HepG2 (cell line): ENCODE data around the gene RAET1E. TPM values are rescaled to one million over a fixed set of nuclear protein-coding genes. Genes with fewer than 3 reads are reported as not detected.

Source experiments
- ATF7-NPFF ChIP-seq: sonication (generic); formaldehyde crosslinking; IDR thresholded peaks from 2 replicates; pipeline ENCODE4 v1.8.1; 2023; ENCODE audit warnings: mild to moderate bottlenecking, low read depth, missing genetic modification reagents, moderate library complexity
- HDAC1 ChIP-seq: sonication (generic); formaldehyde crosslinking; IDR thresholded peaks from 2 replicates; pipeline ENCODE4 v1.5.1; 2020; ENCODE audit warnings: mild to moderate bottlenecking, missing genetic modification reagents
- PHF8 ChIP-seq: sonication (generic); formaldehyde crosslinking; IDR thresholded peaks from 2 replicates; pipeline ENCODE4 v1.5.0; 2020; ENCODE audit warnings: missing genetic modification reagents
- REXO4 ChIP-seq: sonication (generic); formaldehyde crosslinking; IDR thresholded peaks from 2 replicates; pipeline ENCODE4 v1.8.0; 2022; ENCODE audit warnings: missing genetic modification reagents, mild to moderate bottlenecking, borderline replicate concordance
- RFX5 ChIP-seq: IDR thresholded peaks from 2 replicates; pipeline ENCODE4 v1.6.1; 2011; ENCODE audit warnings: low read depth, low read length, improper control_type of control experiment
- ZFP90 ChIP-seq: sonication (generic); formaldehyde crosslinking; IDR thresholded peaks from 2 replicates; pipeline ENCODE4 v1.8.0; 2022; ENCODE audit warnings: missing genetic modification reagents, mild to moderate bottlenecking, inconsistent platforms, borderline replicate concordance
- ZMYM2 ChIP-seq: sonication (generic); formaldehyde crosslinking; IDR thresholded peaks from 2 replicates; pipeline ENCODE4 v1.8.0; 2022; ENCODE audit warnings: mild to moderate bottlenecking, missing genetic modification reagents
- ZNF468 ChIP-seq: sonication (generic); formaldehyde crosslinking; IDR thresholded peaks from 2 replicates; pipeline ENCODE4 v1.8.0; 2022; ENCODE audit warnings: mild to moderate bottlenecking, moderate library complexity, missing genetic modification reagents
- ZNF777 ChIP-seq: sonication (generic); formaldehyde crosslinking; IDR thresholded peaks from 2 replicates; pipeline ENCODE4 v1.4.0; 2020; ENCODE audit warnings: missing genetic modification reagents
- polyA plus RNA-seq, 8 experiments: library from polyadenylated mRNA; depleted of rRNA in 3 of 8; stranded (reverse) in 7 of 8; unstranded in 1 of 8; fragments of >200 nt; fragmentation: Illumina TruSeq in 4 of 8; extraction: Trizol in 4 of 8; gene quantifications; 2 replicates each; pipeline versions ENCODE4 v1.2.1 to v1.2.3, GENCODE V29; 2011 to 2016; ENCODE audit warnings: low read depth in 4 of 8, missing spikeins in 1 of 8, mixed read lengths in 1 of 8; ENCODE audit not compliant: insufficient read depth in 1 of 8
- total RNA-seq, 5 experiments: library from RNA; depleted of rRNA; stranded (reverse); fragments of >200 nt; fragmentation: Illumina TruSeq; extraction: Trizol; gene quantifications; 2 replicates each; pipeline ENCODE4 v1.2.3, GENCODE V29; 2016; ENCODE audit warnings: low read depth in 1 of 5
- TF ChIP-seq, protein P1 (sequence below): sonication (generic); formaldehyde crosslinking; conservative IDR thresholded peaks from 2 replicates; pipeline ENCODE4 v1.8.1; 2023; ENCODE audit warnings: missing genetic modification reagents
- TF ChIP-seq, protein P2 (sequence below): sonication (generic); formaldehyde crosslinking; IDR thresholded peaks from 2 replicates; pipeline ENCODE4 v1.5.0; 2020; ENCODE audit warnings: missing genetic modification reagents

Gene RAET1E
- total and polyA plus RNA-seq, 2 of the 13 experiments (the other 11 are each of a cell fraction or from before 2014, with no cell fraction given) = not detected

DNA sequence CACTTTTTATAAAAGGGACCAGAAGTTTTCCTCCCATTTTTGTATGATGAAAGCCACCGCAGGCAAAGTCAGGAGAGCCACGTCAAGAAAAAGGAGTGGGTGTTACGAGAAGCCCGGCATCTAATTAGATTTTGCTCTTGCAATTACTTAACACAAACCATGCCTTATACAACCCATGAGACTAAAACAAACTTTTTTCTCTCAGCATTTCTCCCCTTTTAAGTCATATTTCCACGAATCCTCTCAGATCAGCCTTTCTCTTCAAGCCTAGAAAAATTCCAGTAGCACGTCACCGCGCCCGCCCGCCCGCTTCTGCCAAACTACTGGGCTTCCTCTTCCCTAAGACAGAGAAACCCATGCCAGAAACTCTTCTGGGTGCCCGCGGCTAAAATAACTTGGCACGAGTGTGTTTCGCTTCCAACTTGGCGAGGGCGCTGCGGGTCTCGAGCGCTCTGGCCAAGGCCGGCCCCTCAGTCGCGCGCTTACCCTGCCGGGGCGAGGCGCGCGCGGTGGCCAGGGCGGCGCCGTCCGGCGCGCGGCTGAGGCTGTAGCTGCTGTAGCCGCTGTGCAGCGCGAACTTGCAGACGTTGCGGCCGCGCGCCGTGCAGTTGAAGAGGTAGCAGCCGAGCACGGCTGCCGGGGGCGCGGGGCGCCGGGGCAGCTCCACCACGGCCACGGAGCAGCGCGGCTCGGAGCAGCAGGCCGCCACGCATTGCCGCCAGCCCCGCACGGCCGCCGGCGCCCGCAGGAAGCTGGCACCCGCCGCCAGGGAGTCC, 34.8 kb downstream of the RAET1E start (continued):
- TF ChIP-seq ATF7-NPFF (CRISPR knock-in tag) (peak; percentile 46; the same call in 1 of the 2 replicates), PHF8 (no peak; the same call in 1 of the 2 replicates), ZMYM2 (CRISPR knock-in tag) (no peak), REXO4 (CRISPR knock-in tag) (no peak), ZNF468 (CRISPR knock-in tag) (no peak), RFX5 (no peak), ZNF777 (CRISPR knock-in tag) (0 out of 2 replicates have a peak, but pooled peaks have one; percentile 46), ZFP90 (0 out of 2 replicates have a peak, but pooled peaks have one; percentile 38), HDAC1 (CRISPR knock-in tag) (no peak)
- TF ChIP-seq, protein P1, sequence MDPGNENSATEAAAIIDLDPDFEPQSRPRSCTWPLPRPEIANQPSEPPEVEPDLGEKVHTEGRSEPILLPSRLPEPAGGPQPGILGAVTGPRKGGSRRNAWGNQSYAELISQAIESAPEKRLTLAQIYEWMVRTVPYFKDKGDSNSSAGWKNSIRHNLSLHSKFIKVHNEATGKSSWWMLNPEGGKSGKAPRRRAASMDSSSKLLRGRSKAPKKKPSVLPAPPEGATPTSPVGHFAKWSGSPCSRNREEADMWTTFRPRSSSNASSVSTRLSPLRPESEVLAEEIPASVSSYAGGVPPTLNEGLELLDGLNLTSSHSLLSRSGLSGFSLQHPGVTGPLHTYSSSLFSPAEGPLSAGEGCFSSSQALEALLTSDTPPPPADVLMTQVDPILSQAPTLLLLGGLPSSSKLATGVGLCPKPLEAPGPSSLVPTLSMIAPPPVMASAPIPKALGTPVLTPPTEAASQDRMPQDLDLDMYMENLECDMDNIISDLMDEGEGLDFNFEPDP = peak; percentile 57; the same call in 1 of the 2 replicates
- TF ChIP-seq, protein P2, sequence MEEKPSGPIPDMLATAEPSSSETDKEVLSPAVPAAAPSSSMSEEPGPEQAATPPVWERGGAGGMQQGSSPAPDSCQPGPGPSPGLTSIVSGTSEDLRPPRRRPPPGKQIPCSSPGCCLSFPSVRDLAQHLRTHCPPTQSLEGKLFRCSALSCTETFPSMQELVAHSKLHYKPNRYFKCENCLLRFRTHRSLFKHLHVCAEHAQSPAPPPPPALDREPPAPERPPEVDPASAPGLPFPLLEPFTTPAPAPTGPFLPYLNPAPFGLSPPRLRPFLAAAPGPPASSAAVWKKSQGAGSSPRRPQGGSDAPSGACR (CRISPR knock-in tag) = no peak
